Measurements from ENCODE around the gene NPHS1.
"Not testable (repeated sequence)": the region's sequence is repeated elsewhere in the genome, so short reads cannot be mapped to it uniquely, and the experiment has no call there.

NPHS1 gene

GRCh38 chr19:35811317-35812219 lies 40.7 kb downstream of the NPHS1 start:
- FAIRE-seq, result no peak

- no peak for FAIRE-seq
Observed at GRCh38 chr19:35807633-35808032, 44.7 kb downstream of the NPHS1 start.

GRCh38 chr19:35806597-35806996 lies 45.7 kb downstream of the NPHS1 start:
- FAIRE-seq, result no peak

DNA sequence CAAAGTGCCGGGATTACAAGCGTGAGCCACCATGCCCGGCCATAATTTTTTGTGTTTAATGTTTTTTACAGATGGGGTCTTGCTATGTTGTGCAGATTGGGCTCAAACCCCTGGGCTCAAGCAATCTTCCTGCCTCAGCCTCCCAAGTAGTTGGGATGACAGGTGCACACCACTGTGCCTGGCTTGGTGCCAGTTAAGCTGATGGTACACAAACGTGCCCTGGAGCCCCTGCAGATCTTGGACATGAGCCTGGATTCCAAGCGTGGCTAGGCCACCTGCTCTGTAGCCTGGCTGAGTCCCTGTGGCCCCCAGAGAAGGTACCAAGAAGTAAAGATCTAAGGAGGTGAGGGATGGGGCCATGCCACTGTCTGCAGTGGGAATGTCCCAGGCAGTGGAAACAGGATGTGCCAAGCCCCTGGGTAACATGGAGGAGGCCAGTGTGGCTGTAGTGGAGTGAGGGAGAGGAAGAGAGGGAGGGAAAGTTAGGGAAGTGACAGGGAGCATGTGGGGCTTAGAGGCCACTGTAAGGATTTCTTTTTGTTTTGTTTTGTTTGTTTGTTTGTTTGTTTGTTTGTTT lies 46.7 kb downstream of the NPHS1 start:
- no peak for FAIRE-seq

GRCh38 chr19:35801828-35802227 lies 50.5 kb downstream of the NPHS1 start:
- no peak for FAIRE-seq

DNA sequence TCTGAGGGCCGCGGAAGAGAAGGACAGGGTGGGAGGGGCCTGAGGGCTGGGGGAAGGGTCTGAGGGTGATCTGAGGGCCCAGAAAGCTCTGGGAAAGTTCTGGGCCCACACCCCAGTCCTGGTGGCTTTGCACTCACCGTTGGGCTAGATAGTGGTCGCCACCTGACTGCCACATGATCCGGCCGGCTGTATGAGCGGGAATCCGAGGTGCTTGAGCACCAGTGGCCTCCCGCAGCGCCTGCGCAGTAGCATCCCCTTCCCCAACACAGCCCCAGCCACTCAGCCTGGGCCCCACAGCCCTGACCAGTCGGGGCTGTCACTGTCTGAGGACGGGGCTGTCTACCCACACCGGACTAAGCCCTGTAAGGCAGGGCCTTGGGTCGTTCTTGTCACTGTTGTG lies 54.6 kb downstream of the NPHS1 start:
- FAIRE-seq, result no peak

DNA sequence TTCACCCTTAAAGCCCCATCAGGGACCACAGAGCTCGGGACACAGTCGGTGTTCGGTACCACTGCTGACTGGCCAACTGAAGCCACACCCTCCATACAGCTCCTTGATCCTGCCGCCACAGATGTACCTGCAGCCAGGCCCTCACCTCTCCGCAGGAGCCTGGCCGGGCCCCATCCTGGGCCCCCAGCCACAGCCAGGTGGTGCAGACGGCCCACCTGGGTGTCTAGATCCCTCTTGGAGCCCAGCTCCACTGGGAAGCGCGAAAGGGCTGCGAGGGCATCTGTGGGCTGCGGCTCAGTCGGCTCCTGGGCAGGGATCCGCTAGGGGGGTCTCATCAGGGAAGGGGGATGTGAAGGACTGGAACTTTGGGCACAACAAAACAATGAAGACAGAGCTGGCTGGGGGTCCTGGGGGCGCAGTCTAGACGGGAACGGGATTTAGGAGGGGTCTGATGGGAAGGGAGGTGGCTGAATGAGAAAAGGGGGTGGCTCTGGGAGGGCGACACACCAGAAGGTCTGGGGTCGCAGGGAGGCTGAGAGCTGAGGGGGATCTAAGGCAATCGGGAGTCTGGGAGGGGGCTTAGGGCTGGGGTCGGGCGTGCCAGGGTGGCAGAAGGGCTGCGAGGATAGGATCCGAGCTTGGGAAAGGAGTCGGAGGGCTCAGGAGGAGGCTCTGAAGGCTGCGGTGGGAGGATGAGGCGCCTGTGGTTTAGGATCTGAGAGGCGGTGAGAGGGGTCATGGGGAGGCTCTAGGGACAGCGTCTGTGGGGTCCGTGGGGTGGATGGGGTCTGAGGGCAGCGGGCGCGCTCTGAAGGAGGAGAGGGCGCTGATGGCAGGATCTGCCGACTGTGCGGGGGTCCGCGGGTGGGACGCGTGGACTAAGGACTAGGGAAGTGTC lies 55.4 kb downstream of the NPHS1 start:
- FAIRE-seq, result no peak

GRCh38 chr19:35795564-35795963 lies 56.7 kb downstream of the NPHS1 start:
- not testable (repeated sequence) for FAIRE-seq

GRCh38 chr19:35793381-35794165 lies 58.7 kb downstream of the NPHS1 start:
- FAIRE-seq, result no peak

- FAIRE-seq, result no peak
Observed at GRCh38 chr19:35792888-35793287, 59.4 kb downstream of the NPHS1 start.

GRCh38 chr19:35792312-35792711 lies 60.0 kb downstream of the NPHS1 start:
- FAIRE-seq, result no peak

DNA sequence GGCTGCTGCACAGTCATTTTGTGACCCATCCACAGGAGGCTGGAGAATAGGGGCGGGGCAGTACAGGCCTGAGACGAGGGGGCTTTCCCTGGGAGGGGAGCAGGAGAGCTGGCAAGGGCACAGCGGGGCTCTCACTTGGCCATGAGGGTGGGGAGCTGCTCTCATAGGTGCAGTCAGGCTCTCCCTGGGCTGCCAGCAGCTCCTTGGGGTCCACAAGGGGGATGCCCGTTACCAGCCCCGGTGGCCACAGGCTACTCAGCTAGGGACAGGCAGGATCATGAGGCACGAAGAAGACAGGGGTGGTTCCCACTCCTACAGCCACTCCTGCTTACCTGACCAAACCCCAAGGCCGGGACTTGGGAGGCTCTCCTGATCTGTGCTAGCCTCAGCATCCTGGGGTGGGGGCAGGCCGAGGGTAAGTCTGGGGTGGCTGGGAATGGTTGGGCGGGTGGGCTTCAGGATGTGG lies 60.5 kb downstream of the NPHS1 start:
- no peak for FAIRE-seq

- FAIRE-seq, result no peak
Observed at GRCh38 chr19:35790981-35791813, 61.1 kb downstream of the NPHS1 start.

GRCh38 chr19:35789978-35790944 lies 62.0 kb downstream of the NPHS1 start:
- no peak for FAIRE-seq

DNA sequence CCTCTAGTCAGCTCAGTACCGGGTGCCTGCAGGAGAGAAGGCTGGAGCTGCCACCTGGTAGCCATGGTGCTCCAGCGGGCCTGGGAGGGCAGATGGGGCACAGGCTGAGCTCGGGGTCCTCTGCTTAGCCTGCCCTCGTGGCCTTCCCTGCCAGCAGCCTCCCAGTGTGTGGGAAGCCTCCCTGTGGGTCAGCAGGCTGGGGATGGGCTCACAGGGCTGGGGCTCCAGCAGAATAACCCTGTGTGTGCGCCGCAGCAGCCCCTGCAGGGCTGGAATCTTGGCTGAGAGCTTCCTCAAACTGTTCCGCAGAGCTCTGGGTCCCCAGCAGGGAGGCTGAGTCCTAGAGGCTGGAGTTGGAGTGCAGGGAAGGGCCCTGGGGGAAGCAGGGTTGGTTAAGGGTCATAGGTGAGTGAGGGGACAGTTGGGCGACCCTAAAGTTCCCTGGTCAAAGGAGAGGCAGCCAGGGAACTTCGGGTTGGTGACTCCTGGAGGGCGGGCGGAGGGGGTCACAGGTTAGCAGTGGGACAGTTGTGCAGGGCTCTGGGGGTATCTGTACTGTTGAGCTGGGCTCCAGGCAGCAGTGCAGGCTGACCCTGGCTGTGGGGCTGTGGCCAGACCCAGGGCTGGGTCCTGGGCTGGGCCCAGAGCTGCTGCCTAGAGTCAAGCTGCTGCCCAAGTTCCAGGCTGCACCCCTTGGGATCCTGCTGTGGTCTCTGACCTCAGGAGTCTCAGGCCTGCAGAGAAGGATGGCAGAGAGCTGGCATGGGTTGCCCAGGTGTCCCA lies 62.9 kb downstream of the NPHS1 start:
- no peak for FAIRE-seq

DNA sequence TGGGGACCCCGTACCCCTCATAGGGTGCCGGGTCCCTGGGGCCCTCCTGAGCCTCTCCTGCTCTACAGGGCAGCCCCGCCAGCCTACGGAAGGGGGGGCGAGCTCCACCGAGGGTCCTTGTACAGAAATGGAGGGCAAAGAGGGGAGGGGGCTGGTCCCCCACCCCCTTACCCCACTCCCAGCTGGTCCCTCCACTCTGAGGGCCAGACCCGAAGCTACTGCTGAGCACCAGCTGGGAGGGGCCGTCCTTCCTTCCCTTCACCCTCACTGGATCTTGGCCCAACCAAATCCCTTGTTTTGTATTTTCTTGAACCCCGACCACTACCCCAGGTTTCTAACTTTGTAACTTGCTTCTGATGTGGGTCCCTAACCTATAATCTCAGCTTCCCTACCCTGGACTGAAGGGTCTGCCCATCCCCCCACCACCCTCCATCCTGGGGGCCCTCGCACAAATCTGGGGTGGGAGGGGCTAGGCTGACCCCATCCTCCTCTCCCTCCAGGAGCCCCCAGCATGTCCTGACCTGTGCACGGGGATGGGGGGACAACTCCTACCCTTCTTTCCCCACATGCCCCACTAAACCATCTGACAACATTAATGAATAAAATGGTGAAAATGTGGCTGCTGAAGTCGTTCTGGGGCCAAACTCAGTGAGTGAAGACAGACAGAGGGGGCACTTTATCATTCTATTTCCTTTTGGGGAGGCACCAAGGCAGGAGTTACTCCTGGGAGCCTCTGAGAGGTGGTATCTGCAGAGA lies 63.9 kb downstream of the NPHS1 start:
- FAIRE-seq, result no peak

- no peak for FAIRE-seq
Observed at GRCh38 chr19:35787227-35787799, 65.0 kb downstream of the NPHS1 start.

All from G401.6 (cell line).